Mucosa of descending colon (tissue), 3 donors: Measurements from ENCODE around the gene DGKB. TPM values are rescaled to one million over a fixed set of nuclear protein-coding genes. Genes with fewer than 3 reads are reported as not detected.

Experiments used
- ATAC-seq: fragments of 200-7000 bp; cut with Tn5 transposase; one replicate; pipeline ENCODE4 v1.9.1; 2020; ENCODE audit warnings: mild to moderate bottlenecking, moderate library complexity
- DNase-seq, 3 donors: peaks; one replicate each; pipeline ENCODE4 v3.0.0-alpha.2; 2020
- H3K36me3 ChIP-seq: fragments of 200-600 bp; one replicate; pipeline ENCODE4 v1.8.0; 2021; ENCODE audit warnings: low read depth, mild to moderate bottlenecking
- H3K4me1 ChIP-seq: fragments of 200-600 bp; one replicate; pipeline ENCODE4 v1.8.0; 2021; ENCODE audit warnings: low read depth, mild to moderate bottlenecking
- H3K4me3 ChIP-seq: fragments of 200-600 bp; one replicate; pipeline ENCODE4 v1.8.0; 2021; ENCODE audit warnings: mild to moderate bottlenecking
- H3K9me3 ChIP-seq: fragments of 200-600 bp; one replicate; pipeline ENCODE4 v1.8.0; 2021; ENCODE audit warnings: mild to moderate bottlenecking
- CTCF ChIP-seq: fragments of 200-600 bp; IDR thresholded peaks from one replicate; pipeline ENCODE4 v1.8.0; 2022; ENCODE audit warnings: antibody characterized with exemption, mild to moderate bottlenecking
- intact Hi-C, 2 donors: fragments of 100-400 bp; cut with DNase I in 1 of 2; cut with micrococcal nuclease in 1 of 2; formaldehyde crosslinking; loops; one replicate each; pipeline versions ENCODE4 v1.11.0 to v1.11.1; 2022; cut with DNase I, micrococcal nuclease
- long read RNA-seq, 2 donors: library from polyadenylated mRNA; unstranded; transcript quantifications; one replicate each; pipeline ENCODE4 v2.0.0, GENCODE V29; 2019 to 2021
- total RNA-seq, 3 donors: library from RNA; stranded (reverse); fragmentation: NEBNext Ultra II Directional in 2 of 3; extraction: Animal tissue kit (Norgen Biotek cat#: 25700) in 2 of 3; gene quantifications; one replicate each; pipeline versions ENCODE4 v1.2.1 to v1.2.4, GENCODE V29; 2021 to 2023
- donor health status: DM: no; HTN: no; CAD: no; lungs with moderate emphysema.
- donor health status: DM: no; HTN: no; CAD: no.
- donor health status: DM: no; HTN: yes; CAD: no.

DGKB gene
- 1 to 10 TPM in 1 of 3 donors, under 1 TPM in 2; 0.19 to 5.6 (median 0.78) TPM for total RNA-seq
- long read RNA-seq, donor 1, partial matches to known transcripts, result 0 of 3 reads
- long read RNA-seq, donor 1, other reads (novel, unspliced or antisense), result 2 of 3 reads
- long read RNA-seq, donor 2, result 0 reads

GRCh38 chr7:14902589-14903067, at the start of gene DGKB:
Gene DGKB (minus strand): TSS chr7:14902751.
- no peaks in the 10 kb centered on the region for H3K4me1 ChIP-seq
- no peak for DNase-seq
- TF ChIP-seq CTCF, result no peak
- no peak for ATAC-seq
- intact Hi-C loops, result no loop called here
- H3K4me3 ChIP-seq, result no peak within 1 kb of the TSS
- H3K9me3 ChIP-seq, result no peaks in the 10 kb centered on the region
- H3K36me3 ChIP-seq, result no peaks in the 10 kb centered on the region

GRCh38 chr7:14950013-14950412, 47.5 kb upstream of the DGKB start:
- intact Hi-C loops, result no loop called here
- H3K4me1 ChIP-seq, result no peaks in the 10 kb centered on the region
- no peak for TF ChIP-seq CTCF
- DNase-seq (no peak), ATAC-seq (no peak)
- H3K4me3 ChIP-seq, result no peak overlapping the region
- no peaks in the 10 kb centered on the region for H3K9me3 ChIP-seq
- no peaks in the 10 kb centered on the region for H3K36me3 ChIP-seq

- DNase-seq (no peak), ATAC-seq (no peak)
- Histone ChIP-seq H3K9me3 (no peaks in the 10 kb centered on the region), H3K4me3 (no peak overlapping the region), H3K4me1 (no peaks in the 10 kb centered on the region), H3K36me3 (no peaks in the 10 kb centered on the region)
- intact Hi-C loops, result no loop called here
- no peak for TF ChIP-seq CTCF
Measured at GRCh38 chr7:14938181-14938580, 35.6 kb upstream of the DGKB start.

- no peak for DNase-seq
- Histone ChIP-seq H3K4me1 (no peaks in the 10 kb centered on the region), H3K9me3 (no peaks in the 10 kb centered on the region), H3K4me3 (no peak overlapping the region), H3K36me3 (no peaks in the 10 kb centered on the region)
- no peak for ATAC-seq
- TF ChIP-seq CTCF, result no peak
- intact Hi-C loops, result no loop called here
Measured at GRCh38 chr7:14937581-14937980, 35.0 kb upstream of the DGKB start.

- intact Hi-C loops, result no loop called here
- Histone ChIP-seq H3K4me1 (no peaks in the 10 kb centered on the region), H3K36me3 (no peaks in the 10 kb centered on the region), H3K9me3 (no peaks in the 10 kb centered on the region), H3K4me3 (no peak overlapping the region)
- ATAC-seq (peak; percentile 83), DNase-seq (peak in 2 of 3 donors; percentile 39 to 54)
- TF ChIP-seq CTCF, result no peak
Measured at GRCh38 chr7:14936554-14936953, 34.0 kb upstream of the DGKB start.

GRCh38 chr7:14934839-14935238, 32.3 kb upstream of the DGKB start:
- DNase-seq (no peak), ATAC-seq (no peak)
- H3K36me3 ChIP-seq, result no peaks in the 10 kb centered on the region
- no peak for TF ChIP-seq CTCF
- no peak overlapping the region for H3K4me3 ChIP-seq
- H3K9me3 ChIP-seq, result no peaks in the 10 kb centered on the region
- no peaks in the 10 kb centered on the region for H3K4me1 ChIP-seq
- intact Hi-C loops, result no loop called here
